ENCODE measurements around the gene FPR1. TPM values are rescaled to one million over a fixed set of nuclear protein-coding genes. Genes with fewer than 3 reads are reported as not detected.

FPR1 gene
- total and polyA plus RNA-seq, 2 of the 8 experiments (the other 6 are each of a cell fraction or from before 2014, with no cell fraction given): 0.11 TPM; not detected in 1

DNA sequence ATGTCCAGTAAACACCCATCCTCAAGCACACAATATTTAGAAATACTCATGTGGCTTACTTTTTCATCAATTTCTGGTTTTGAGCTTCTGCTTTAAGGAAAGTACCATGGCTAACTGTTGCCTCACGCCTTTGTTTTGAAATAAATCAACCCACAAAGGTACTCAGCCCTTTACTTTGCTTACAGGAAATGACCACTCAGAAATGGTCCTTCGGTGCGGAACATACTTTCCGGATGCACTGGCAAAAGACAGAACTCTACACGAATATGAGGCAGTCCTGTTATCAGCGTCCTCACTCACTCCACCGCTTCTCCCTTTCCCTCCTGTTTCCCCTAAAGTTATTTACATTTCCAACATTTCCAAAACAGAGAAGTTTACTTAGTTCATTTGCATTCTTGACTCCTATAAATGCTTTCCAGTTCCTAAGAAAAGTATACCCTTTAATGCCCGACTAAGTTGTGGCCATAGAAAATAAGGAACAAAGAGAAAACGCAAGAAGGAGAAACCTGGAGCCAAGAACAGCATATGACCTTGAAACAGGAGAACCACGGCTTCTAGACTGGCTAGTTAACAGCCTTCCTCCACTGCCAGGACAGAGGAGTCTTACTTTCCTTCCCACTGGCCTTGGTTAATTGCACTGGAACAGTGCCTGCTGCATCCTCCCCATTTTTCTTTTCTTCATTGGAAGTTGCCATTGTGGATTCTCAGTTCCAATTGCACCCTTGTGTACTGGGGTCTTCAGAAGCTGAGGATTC lies 19.9 kb upstream of the FPR1 start:
- no peak overlapping the region for H3K18ac ChIP-seq (ENCODE audit: extremely low read depth, low read length)
- no peak overlapping the region for H3K27ac ChIP-seq (ENCODE audit: low read depth, low read length)
- H4K8ac ChIP-seq (ENCODE audit: extremely low read depth, insufficient read depth, low read length): no peak overlapping the region
- POLR2A ChIA-PET (ENCODE audit: partially characterized antibody): interaction anchor here (0.6 kb wide), 2 partner anchors 178 to 641 kb away, joined by 4 read pairs; no protein-coding TSS in a partner anchor
- no peak overlapping the region for H3K56ac ChIP-seq (replicated peaks; ENCODE audit: insufficient read length, low read depth, low read length)
- H3K36me3 ChIP-seq (ENCODE audit: control insufficient read depth in 2 of 4, insufficient read depth in 4 of 4, low read length in 3 of 4): no peaks in the 10 kb centered on the region
- no peak overlapping the region for H3K14ac ChIP-seq (ENCODE audit: insufficient read length)
- no peak overlapping the region for H2BK12ac ChIP-seq (ENCODE audit: low read depth, low read length)
- no peaks in the 10 kb centered on the region for H3K79me2 ChIP-seq (ENCODE audit: control insufficient read depth in 1 of 2, insufficient read depth in 2 of 2, low read length in 2 of 2)
- H3K4me3 ChIP-seq (ENCODE audit: extremely low read depth in 1 of 4, insufficient read depth in 2 of 4, low read depth in 3 of 4, low read length in 4 of 4): no peak overlapping the region
- H2BK20ac ChIP-seq (ENCODE audit: low read length): no peak overlapping the region
- H3K4me2 ChIP-seq (ENCODE audit: insufficient read depth in 1 of 2, low read depth in 2 of 2, low read length in 2 of 2): no peak overlapping the region
- H3K9me3 ChIP-seq (ENCODE audit: insufficient read depth in 2 of 2, low read depth in 1 of 2, low read length in 1 of 2): peaks cover 3 to 4% of the 10 kb centered on the region in 2 experiments; a peak in 2 of 4 replicates
- 89% methylated on average over 10 of the region's 10 CpGs; no CpG with 5 or more reads in 1 of the 2 experiments for WGBS, 2 experiments (ENCODE audit: extremely low coverage in 1 of 2, insufficient coverage in 1 of 2, insufficient read length in 1 of 2, insufficient replicate concordance in 2 of 2, low coverage in 1 of 2, low lambda C conversion rate in 2 of 2, missing lambda C conversion rate in 1 of 2)
- H2BK120ac ChIP-seq (replicated peaks; ENCODE audit: low read depth, low read length): no peak overlapping the region
- H3K23ac ChIP-seq (ENCODE audit: insufficient read length): no peak overlapping the region
- DNase-seq (ENCODE audit: low read depth in 1 of 2, low spot score in 2 of 2): no peak
- no peak overlapping the region for H2AK5ac ChIP-seq (ENCODE audit: low read depth, low read length)
- CTCF ChIA-PET (ENCODE audit: partially characterized antibody): interaction anchor here (0.7 to 0.9 kb wide), 3 partner anchors 10 to 114 kb away, joined by 3 to 5 read pairs (median 3); no protein-coding TSS in a partner anchor
- H2BK5ac ChIP-seq (ENCODE audit: low read depth, low read length): no peak overlapping the region
- H3K4ac ChIP-seq (replicated peaks; ENCODE audit: insufficient read length, low read depth, low read length): no peak overlapping the region
- no peak overlapping the region for H4K5ac ChIP-seq (ENCODE audit: insufficient read length, low read depth, low read length)
- H2AFZ ChIP-seq (ENCODE audit: low read length): no peak overlapping the region
- no peak overlapping the region for H4K91ac ChIP-seq (replicated peaks; ENCODE audit: insufficient read length, low read length)
- FAIRE-seq: no peak
- H3K23me2 ChIP-seq (ENCODE audit: low read depth, low read length): no peaks in the 10 kb centered on the region
- H3K9ac ChIP-seq (replicated peaks in 1 of 4; ENCODE audit: extremely low read depth in 1 of 4, low read depth in 3 of 4, low read length in 3 of 4): no peak overlapping the region
- H2BK15ac ChIP-seq (ENCODE audit: low read length): no peak overlapping the region
- no peaks in the 10 kb centered on the region for H3K4me1 ChIP-seq (replicated peaks in 1 of 4; ENCODE audit: control insufficient read depth in 3 of 4, insufficient read depth in 4 of 4, low read length in 3 of 4)
- no peaks in the 10 kb centered on the region for H4K20me1 ChIP-seq (replicated peaks in 1 of 2; ENCODE audit: control insufficient read depth in 1 of 2, insufficient read depth in 2 of 2, low read length in 2 of 2)
- H3K27me3 ChIP-seq (replicated peaks in 1 of 4; ENCODE audit: control insufficient read depth in 3 of 4, extremely low read depth in 1 of 4, insufficient read depth in 3 of 4, low read length in 3 of 4): no peaks in the 10 kb centered on the region
- H3K79me1 ChIP-seq (ENCODE audit: low read depth, low read length): no peaks in the 10 kb centered on the region
- TF ChIP-seq RNF2 (IDR thresholded peaks at IDR 0.05; ENCODE audit: borderline replicate concordance, low read depth, low read length, missing control alignments, poor library complexity, severe bottlenecking) (no peak), EP300 (IDR thresholded peaks at IDR 0.05; ENCODE audit: borderline replicate concordance in 1 of 2, low read depth in 2 of 2, low read length in 2 of 2) (no peak), JUND (IDR thresholded peaks at IDR 0.05; ENCODE audit: low read length) (no peak), PHF8 (conservative IDR thresholded peaks at IDR 0.05; ENCODE audit: low read depth, low read length) (no peak), RXRA (IDR thresholded peaks at IDR 0.05; ENCODE audit: insufficient read depth, low read depth, low read length) (no peak), POU5F1 (IDR thresholded peaks at IDR 0.05; ENCODE audit: low read depth, low read length) (no peak), ZNF274 (IDR thresholded peaks at IDR 0.05; ENCODE audit: borderline replicate concordance, extremely low read depth, low read length) (no peak), CTBP2 (IDR thresholded peaks at IDR 0.05; ENCODE audit: borderline replicate concordance, insufficient read depth, insufficient read length, low read length) (no peak), BCL11A (IDR thresholded peaks at IDR 0.05; ENCODE audit: low read depth in 2 of 2, low read length in 2 of 2) (no peak)
- TF ChIP-seq, protein P1, sequence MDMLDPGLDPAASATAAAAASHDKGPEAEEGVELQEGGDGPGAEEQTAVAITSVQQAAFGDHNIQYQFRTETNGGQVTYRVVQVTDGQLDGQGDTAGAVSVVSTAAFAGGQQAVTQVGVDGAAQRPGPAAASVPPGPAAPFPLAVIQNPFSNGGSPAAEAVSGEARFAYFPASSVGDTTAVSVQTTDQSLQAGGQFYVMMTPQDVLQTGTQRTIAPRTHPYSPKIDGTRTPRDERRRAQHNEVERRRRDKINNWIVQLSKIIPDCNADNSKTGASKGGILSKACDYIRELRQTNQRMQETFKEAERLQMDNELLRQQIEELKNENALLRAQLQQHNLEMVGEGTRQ (IDR thresholded peaks at IDR 0.05; ENCODE audit: low read length): no peak
